ENCODE measurements around the gene SAMD4A.

The SAMD4A gene

GRCh38 chr14:54777395-54777794 lies 210.5 kb downstream of the SAMD4A start:
- no peak overlapping the region for H3K4me3 ChIP-seq (ENCODE audit: control insufficient read depth, low read depth, low read length)
- DNase-seq (ENCODE audit: low read depth) = no peak
- no peak for TF ChIP-seq CTCF (conservative IDR thresholded peaks at IDR 0.05; ENCODE audit: control insufficient read depth, insufficient read depth, low read depth, low read length)

GRCh38 chr14:54778618-54779345 lies 211.9 kb downstream of the SAMD4A start:
- no peak for DNase-seq (ENCODE audit: low read depth)
- no peak overlapping the region for H3K4me3 ChIP-seq (ENCODE audit: control insufficient read depth, low read depth, low read length)
- no peak for TF ChIP-seq CTCF (conservative IDR thresholded peaks at IDR 0.05; ENCODE audit: control insufficient read depth, insufficient read depth, low read depth, low read length)

GRCh38 chr14:54781080-54781479 lies 214.2 kb downstream of the SAMD4A start:
- no peak overlapping the region for H3K4me3 ChIP-seq (ENCODE audit: control insufficient read depth, low read depth, low read length)
- DNase-seq (ENCODE audit: low read depth) = no peak
- TF ChIP-seq CTCF (conservative IDR thresholded peaks at IDR 0.05; ENCODE audit: control insufficient read depth, insufficient read depth, low read depth, low read length) = no peak

GRCh38 chr14:54781961-54782750 lies 215.2 kb downstream of the SAMD4A start:
- no peak overlapping the region for H3K4me3 ChIP-seq (ENCODE audit: control insufficient read depth, low read depth, low read length)
- TF ChIP-seq CTCF (conservative IDR thresholded peaks at IDR 0.05; ENCODE audit: control insufficient read depth, insufficient read depth, low read depth, low read length) = no peak
- DNase-seq (ENCODE audit: low read depth) = no peak

- DNase-seq (ENCODE audit: low read depth) = no peak
- H3K4me3 ChIP-seq (ENCODE audit: control insufficient read depth, low read depth, low read length) = no peak overlapping the region
- TF ChIP-seq CTCF (conservative IDR thresholded peaks at IDR 0.05; ENCODE audit: control insufficient read depth, insufficient read depth, low read depth, low read length) = peak; percentile 7
Observed at GRCh38 chr14:54782751-54783659, 216.1 kb downstream of the SAMD4A start.

GRCh38 chr14:54783660-54784015 lies 216.7 kb downstream of the SAMD4A start:
- no peak overlapping the region for H3K4me3 ChIP-seq (ENCODE audit: control insufficient read depth, low read depth, low read length)
- no peak for TF ChIP-seq CTCF (conservative IDR thresholded peaks at IDR 0.05; ENCODE audit: control insufficient read depth, insufficient read depth, low read depth, low read length)
- no peak for DNase-seq (ENCODE audit: low read depth)
